D721Med (cell line): ENCODE data around the gene GABRG3.

ENCODE experiments used
- DNase-seq: peaks from one replicate; pipeline ENCODE4 v3.0.0; 2011; ENCODE audit warnings: low spot score; ENCODE audit not compliant: insufficient read length
- FAIRE-seq: peaks from 2 replicates; lab custom pipeline; 2011; peaks lifted over from hg19 to GRCh38; lab: Jason Lieb, UNC
- TF ChIP-seq, protein P1 (sequence below): IDR thresholded peaks from 2 replicates; pipeline ENCODE4 v1.5.1; 2012; ENCODE audit warnings: mild to moderate bottlenecking, control low read depth; ENCODE audit not compliant: insufficient read depth; ENCODE audit errors: missing control alignments

Gene GABRG3

DNA sequence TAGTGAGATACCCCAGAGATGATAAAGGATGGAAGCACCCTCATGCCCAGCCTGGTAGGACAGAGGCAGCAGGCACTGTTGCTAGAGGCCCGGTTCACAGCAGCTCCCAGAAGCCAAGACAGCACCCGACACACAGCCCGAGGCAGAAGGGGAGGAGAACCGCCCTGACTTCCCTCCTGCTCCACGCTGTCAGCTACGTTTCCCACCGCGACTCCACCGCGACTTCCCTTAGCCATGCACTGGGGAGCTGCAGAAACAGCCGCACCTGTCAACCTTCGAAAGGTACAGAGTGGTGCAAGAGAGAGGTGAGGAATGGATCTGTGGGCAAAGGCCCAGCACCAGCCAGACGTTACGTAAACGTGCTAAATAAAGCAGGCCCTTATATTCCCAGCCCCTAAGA, 529.2 kb downstream of the GABRG3 start:
- TF ChIP-seq, protein P1, sequence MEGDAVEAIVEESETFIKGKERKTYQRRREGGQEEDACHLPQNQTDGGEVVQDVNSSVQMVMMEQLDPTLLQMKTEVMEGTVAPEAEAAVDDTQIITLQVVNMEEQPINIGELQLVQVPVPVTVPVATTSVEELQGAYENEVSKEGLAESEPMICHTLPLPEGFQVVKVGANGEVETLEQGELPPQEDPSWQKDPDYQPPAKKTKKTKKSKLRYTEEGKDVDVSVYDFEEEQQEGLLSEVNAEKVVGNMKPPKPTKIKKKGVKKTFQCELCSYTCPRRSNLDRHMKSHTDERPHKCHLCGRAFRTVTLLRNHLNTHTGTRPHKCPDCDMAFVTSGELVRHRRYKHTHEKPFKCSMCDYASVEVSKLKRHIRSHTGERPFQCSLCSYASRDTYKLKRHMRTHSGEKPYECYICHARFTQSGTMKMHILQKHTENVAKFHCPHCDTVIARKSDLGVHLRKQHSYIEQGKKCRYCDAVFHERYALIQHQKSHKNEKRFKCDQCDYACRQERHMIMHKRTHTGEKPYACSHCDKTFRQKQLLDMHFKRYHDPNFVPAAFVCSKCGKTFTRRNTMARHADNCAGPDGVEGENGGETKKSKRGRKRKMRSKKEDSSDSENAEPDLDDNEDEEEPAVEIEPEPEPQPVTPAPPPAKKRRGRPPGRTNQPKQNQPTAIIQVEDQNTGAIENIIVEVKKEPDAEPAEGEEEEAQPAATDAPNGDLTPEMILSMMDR: no peak
- DNase-seq: no peak
- FAIRE-seq: no peak

GRCh38 chr15:27506752-27507151, 535.8 kb downstream of the GABRG3 start:
- TF ChIP-seq, protein P1: no peak
- DNase-seq (no peak), FAIRE-seq (no peak)

DNA sequence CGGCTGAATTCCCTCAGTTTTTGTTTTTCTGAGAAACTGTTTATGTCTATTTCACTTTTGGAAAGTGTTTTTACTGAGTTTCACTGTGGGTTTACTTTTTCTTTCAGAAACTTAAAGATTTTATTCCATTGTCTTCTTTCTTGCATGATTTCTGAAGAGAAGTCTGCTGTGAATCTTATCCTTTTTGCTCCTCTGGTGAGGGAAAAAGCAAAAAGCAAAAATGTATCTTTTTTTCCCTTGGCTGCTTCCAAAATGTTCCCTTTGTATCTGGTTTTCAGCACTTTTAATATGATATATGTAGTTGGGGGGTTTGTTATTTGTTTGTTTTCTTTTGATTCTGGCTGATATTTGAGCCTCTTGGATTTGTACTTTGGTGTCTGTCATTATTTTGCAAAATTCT, 538.0 kb downstream of the GABRG3 start:
- TF ChIP-seq, protein P1: no peak
- DNase-seq: no peak
- no peak for FAIRE-seq

DNA sequence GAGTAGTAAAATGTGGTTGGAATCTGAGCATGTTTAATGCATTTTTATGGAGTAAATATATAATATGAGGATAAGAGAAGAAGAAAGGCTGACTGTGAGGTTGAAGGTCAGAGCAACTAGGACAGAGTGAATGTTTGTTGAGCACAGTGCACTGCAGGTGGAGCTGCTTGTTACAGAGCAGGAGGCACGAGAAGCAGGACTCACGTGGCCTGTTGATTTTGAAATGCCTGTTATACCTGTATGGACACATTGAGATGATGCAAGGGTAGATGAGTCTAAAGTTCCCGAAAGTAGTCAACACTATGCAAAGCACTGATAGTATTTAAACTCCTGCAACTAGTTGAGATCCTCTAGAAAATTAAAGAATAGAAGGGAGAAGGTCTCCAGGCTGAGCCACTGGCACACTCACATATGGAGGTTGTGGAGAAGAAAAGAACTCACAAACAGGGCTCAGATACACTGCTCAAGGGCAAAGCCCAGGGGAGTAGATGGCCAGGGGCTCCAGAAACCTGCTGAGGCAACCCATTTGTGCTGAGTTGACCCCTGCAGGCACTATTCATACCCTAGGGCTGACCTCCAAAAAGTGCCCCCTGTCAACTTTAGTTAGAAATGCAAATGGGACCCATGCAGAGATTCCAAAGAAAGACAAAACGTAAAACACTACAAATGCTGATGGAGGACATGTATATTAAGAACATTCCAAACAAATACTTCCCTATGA, 541.5 kb downstream of the GABRG3 start:
- no peak for DNase-seq
- TF ChIP-seq, protein P1: no peak
- no peak for FAIRE-seq

GRCh38 chr15:27514526-27514925, 543.5 kb downstream of the GABRG3 start:
- FAIRE-seq: no peak

DNA sequence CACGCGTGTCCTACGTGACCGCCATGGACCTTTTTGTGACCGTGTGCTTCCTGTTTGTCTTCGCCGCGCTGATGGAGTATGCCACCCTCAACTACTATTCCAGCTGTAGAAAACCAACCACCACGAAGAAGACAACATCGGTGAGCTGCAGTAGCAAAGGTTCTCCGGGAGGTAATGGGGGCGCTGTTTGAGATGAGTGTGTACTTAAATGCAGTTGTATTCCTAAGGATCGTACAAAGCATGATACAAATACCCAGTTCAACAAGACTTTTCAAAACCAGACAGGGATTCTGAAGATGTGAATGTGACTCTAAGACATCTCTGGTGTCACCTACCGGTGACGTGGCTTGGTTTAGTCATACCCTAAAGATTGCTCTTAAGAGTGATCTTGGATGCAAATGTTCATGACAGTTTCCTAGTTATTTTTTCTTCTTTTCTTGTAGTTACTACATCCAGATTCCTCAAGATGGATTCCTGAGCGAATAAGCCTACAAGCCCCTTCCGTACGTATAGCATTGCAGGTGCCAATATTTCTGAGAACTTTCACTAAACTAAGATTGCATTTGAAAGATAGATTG, 556.6 kb downstream of the GABRG3 start:
- DNase-seq (no peak), FAIRE-seq (no peak)
- TF ChIP-seq, protein P1: no peak

More at GRCh38 chr15:27514526-27514925, 543.5 kb downstream of the GABRG3 start:
- no peak for DNase-seq
- TF ChIP-seq, protein P1: no peak

- DNase-seq (no peak), FAIRE-seq (no peak)
- TF ChIP-seq, protein P1: no peak
Measured at GRCh38 chr15:27529399-27529798, 558.4 kb downstream of the GABRG3 start.
